Esophagus muscularis mucosa (tissue), 4 donors: ENCODE measurements around the gene MFN2.

Experiments used
- CTCF ChIP-seq, 3 experiments: fragments of 200-600 bp in 2 of 3; fragments of 450-650 bp in 1 of 3; sonication (generic) in 2 of 3; IDR thresholded peaks; one replicate each; pipeline ENCODE4 v1.5.1; 2017 to 2019; ENCODE audit warnings: antibody characterized with exemption in 3 of 3, mild to moderate bottlenecking in 2 of 3, moderate library complexity in 1 of 3
- EP300 ChIP-seq: sonication (generic); formaldehyde crosslinking; IDR thresholded peaks from one replicate; pipeline ENCODE4 v1.6.1; 2017; ENCODE audit warnings: antibody characterized with exemption
- POLR2A ChIP-seq: fragments of 450-650 bp; IDR thresholded peaks from one replicate; pipeline ENCODE4 v1.6.1; 2017; ENCODE audit warnings: antibody characterized with exemption, moderate library complexity, mild to moderate bottlenecking, low read depth

GRCh38 chr1:11930571-11931445, 49.4 kb upstream of the MFN2 start:
- TF ChIP-seq POLR2A (no peak), CTCF (IDR thresholded peaks at IDR 0.05) (no peak), EP300 (no peak)
